Measurements from ENCODE around the gene GALK1. TPM values are rescaled to one million over a fixed set of nuclear protein-coding genes. Genes with fewer than 3 reads are reported as not detected.

GALK1 gene
- total RNA-seq, 1 experiment from 2014 or later = 75.0 TPM

DNA sequence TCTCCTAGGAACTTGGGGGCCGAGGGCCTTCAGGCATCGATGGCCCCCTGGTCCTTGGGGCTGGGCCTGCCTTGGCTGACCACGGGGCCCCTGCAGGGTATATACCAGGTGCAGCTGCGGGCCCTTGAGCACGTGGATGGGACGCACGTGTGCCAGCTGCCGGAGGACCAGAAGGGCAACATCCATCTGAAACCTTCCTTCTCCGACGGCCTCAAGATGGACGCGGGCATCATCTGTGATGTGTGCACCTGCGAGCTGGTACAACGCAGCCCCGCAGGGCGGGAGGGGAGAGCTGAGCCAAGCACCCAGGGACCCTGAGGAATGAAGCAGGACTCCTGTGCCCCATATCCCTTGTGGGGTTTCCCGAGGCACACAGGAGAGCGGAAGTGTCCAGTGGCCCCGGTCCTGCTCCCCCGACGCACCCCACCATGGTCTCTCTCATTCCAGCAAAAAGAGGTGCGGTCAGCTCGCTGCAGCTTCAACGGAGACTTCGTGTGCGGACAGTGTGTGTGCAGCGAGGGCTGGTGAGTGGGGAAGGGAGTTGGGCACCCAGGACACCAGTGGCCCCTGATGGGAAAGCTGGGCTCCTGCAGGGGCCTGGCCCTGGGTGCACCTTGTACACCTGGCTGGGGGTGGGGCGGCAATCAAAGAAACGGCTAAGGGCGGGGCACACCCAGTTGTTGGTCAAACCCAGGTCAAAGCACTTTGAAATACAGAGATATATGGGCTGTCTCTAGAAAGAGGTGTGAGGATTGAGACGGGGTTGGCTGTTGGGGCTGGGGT lies 33.1 kb downstream of the GALK1 start:
- no peak overlapping the region for H3K27ac ChIP-seq (ENCODE audit: low read length)
- no peaks in the 10 kb centered on the region for H3K9me3 ChIP-seq (ENCODE audit: low read length)
- BruUV-seq (replicated peaks) = no TSS peak
- peaks cover 70% of the 10 kb centered on the region for H3K36me3 ChIP-seq (ENCODE audit: low read depth, low read length)
- POLR2A ChIA-PET (ENCODE audit: unreplicated experiment) = no interaction called here
- no peaks in the 10 kb centered on the region for H3K9me2 ChIP-seq (replicated peaks; ENCODE audit: low read length)
- no peak overlapping the region for H2AFZ ChIP-seq (ENCODE audit: low read length)
- no peak for ATAC-seq
- H3K9ac ChIP-seq (ENCODE audit: low read length) = no peak overlapping the region
- H3K4me2 ChIP-seq (ENCODE audit: low read length) = no peak overlapping the region
- intact Hi-C loops (cut with micrococcal nuclease) = no loop called here
- H3K4me1 ChIP-seq (ENCODE audit: insufficient read depth, low read length) = no peaks in the 10 kb centered on the region
- no peak overlapping the region for H3K4me3 ChIP-seq (ENCODE audit: low read length)
- TF ChIP-seq EZH2phosphoT487 (IDR thresholded peaks at IDR 0.05; ENCODE audit: borderline replicate concordance, low read length) (no peak), EZH2 (IDR thresholded peaks at IDR 0.05; ENCODE audit: low read length, unreplicated experiment) (no peak), CTCF (conservative IDR thresholded peaks at IDR 0.05; ENCODE audit: low read depth, low read length) (no peak)
- H4K20me1 ChIP-seq (ENCODE audit: low read length) = no peaks in the 10 kb centered on the region
- no peaks in the 10 kb centered on the region for H3K79me2 ChIP-seq (ENCODE audit: low read length)
- CTCF ChIA-PET = no interaction called here
- no peak for DNase-seq
- H3K27me3 ChIP-seq (ENCODE audit: low read length) = no peaks in the 10 kb centered on the region
- H3F3A ChIP-seq (ENCODE audit: low read length, unreplicated experiment) = no peaks in the 10 kb centered on the region

GRCh38 chr17:75731086-75731715 lies 33.8 kb downstream of the GALK1 start:
- intact Hi-C loops (cut with micrococcal nuclease) = no loop called here
- no TSS peak for BruUV-seq (replicated peaks)
- ChIA-PET CTCF (no interaction called here), POLR2A (ENCODE audit: unreplicated experiment) (no interaction called here)
- no peak overlapping the region for H3K27ac ChIP-seq (ENCODE audit: low read length)
- no peaks in the 10 kb centered on the region for H3K79me2 ChIP-seq (ENCODE audit: low read length)
- H4K20me1 ChIP-seq (ENCODE audit: low read length) = no peaks in the 10 kb centered on the region
- no peak for TF ChIP-seq EZH2phosphoT487 (IDR thresholded peaks at IDR 0.05; ENCODE audit: borderline replicate concordance, low read length)
- TF ChIP-seq CTCF (conservative IDR thresholded peaks at IDR 0.05; ENCODE audit: low read depth, low read length) = no peak
- no peak for TF ChIP-seq EZH2 (IDR thresholded peaks at IDR 0.05; ENCODE audit: low read length, unreplicated experiment)
- no peak overlapping the region for H3K9ac ChIP-seq (ENCODE audit: low read length)
- H3K27me3 ChIP-seq (ENCODE audit: low read length) = no peaks in the 10 kb centered on the region
- no peak overlapping the region for H2AFZ ChIP-seq (ENCODE audit: low read length)
- no peak overlapping the region for H3K4me3 ChIP-seq (ENCODE audit: low read length)
- no peaks in the 10 kb centered on the region for H3F3A ChIP-seq (ENCODE audit: low read length, unreplicated experiment)
- no peak for DNase-seq
- H3K9me3 ChIP-seq (ENCODE audit: low read length) = no peaks in the 10 kb centered on the region
- H3K9me2 ChIP-seq (replicated peaks; ENCODE audit: low read length) = no peaks in the 10 kb centered on the region
- H3K4me1 ChIP-seq (ENCODE audit: insufficient read depth, low read length) = no peaks in the 10 kb centered on the region
- H3K4me2 ChIP-seq (ENCODE audit: low read length) = no peak overlapping the region
- peaks cover 66% of the 10 kb centered on the region for H3K36me3 ChIP-seq (ENCODE audit: low read depth, low read length)
- ATAC-seq = no peak

- no TSS peak for BruUV-seq (replicated peaks)
- no peak overlapping the region for H3K9ac ChIP-seq (ENCODE audit: low read length)
- H3K9me3 ChIP-seq (ENCODE audit: low read length) = no peaks in the 10 kb centered on the region
- H3K4me2 ChIP-seq (ENCODE audit: low read length) = no peak overlapping the region
- intact Hi-C loops (cut with micrococcal nuclease) = no loop called here
- ChIA-PET CTCF (no interaction called here), POLR2A (ENCODE audit: unreplicated experiment) (no interaction called here)
- peaks cover 3% of the 10 kb centered on the region; the same call in 1 of the 2 replicates for H3K79me2 ChIP-seq (ENCODE audit: low read length)
- no peaks in the 10 kb centered on the region for H4K20me1 ChIP-seq (ENCODE audit: low read length)
- H3K9me2 ChIP-seq (replicated peaks; ENCODE audit: low read length) = no peaks in the 10 kb centered on the region
- no peak overlapping the region for H3K4me3 ChIP-seq (ENCODE audit: low read length)
- no peak overlapping the region for H3K27ac ChIP-seq (ENCODE audit: low read length)
- ATAC-seq (no peak), DNase-seq (no peak)
- H3F3A ChIP-seq (ENCODE audit: low read length, unreplicated experiment) = no peaks in the 10 kb centered on the region
- H3K36me3 ChIP-seq (ENCODE audit: low read depth, low read length) = peaks cover 70% of the 10 kb centered on the region
- no peak for TF ChIP-seq EZH2phosphoT487 (IDR thresholded peaks at IDR 0.05; ENCODE audit: borderline replicate concordance, low read length)
- no peak for TF ChIP-seq CTCF (conservative IDR thresholded peaks at IDR 0.05; ENCODE audit: low read depth, low read length)
- TF ChIP-seq EZH2 (IDR thresholded peaks at IDR 0.05; ENCODE audit: low read length, unreplicated experiment) = no peak
- H3K4me1 ChIP-seq (ENCODE audit: insufficient read depth, low read length) = no peaks in the 10 kb centered on the region
- no peaks in the 10 kb centered on the region for H3K27me3 ChIP-seq (ENCODE audit: low read length)
- H2AFZ ChIP-seq (ENCODE audit: low read length) = no peak overlapping the region
Observed at GRCh38 chr17:75730065-75730464, 34.9 kb downstream of the GALK1 start.

Data from PC-3 (cell line).